Prostate gland (tissue), 2 donors: Measurements from ENCODE around the gene ATP6V0D1.

Experiments
- CTCF ChIP-seq, 4 experiments: fragments of 200-600 bp in 2 of 4; fragments of 450-650 bp in 2 of 4; sonication (generic) in 2 of 4; IDR thresholded peaks; 1 replicate in 3 of 4; 2 replicates in 1 of 4; pipeline ENCODE4 v1.5.1; 2016 to 2019; ENCODE audit warnings: antibody characterized with exemption in 4 of 4, mild to moderate bottlenecking in 2 of 4, moderate library complexity in 2 of 4
- POLR2A ChIP-seq: fragments of 450-650 bp; IDR thresholded peaks from one replicate; pipeline ENCODE4 v1.6.1; 2016; ENCODE audit warnings: antibody characterized with exemption, mild to moderate bottlenecking
- POLR2AphosphoS5 ChIP-seq: sonication (generic); formaldehyde crosslinking; IDR thresholded peaks from one replicate; pipeline ENCODE4 v1.6.1; 2017; ENCODE audit warnings: antibody characterized with exemption

GRCh38 chr16:67426022-67426421 is 54.9 kb downstream of the ATP6V0D1 start:
- TF ChIP-seq CTCF (IDR thresholded peaks at IDR 0.05) (no peak), POLR2AphosphoS5 (no peak), POLR2A (no peak)
